ENCODE results near the gene VWA7.

DNA sequence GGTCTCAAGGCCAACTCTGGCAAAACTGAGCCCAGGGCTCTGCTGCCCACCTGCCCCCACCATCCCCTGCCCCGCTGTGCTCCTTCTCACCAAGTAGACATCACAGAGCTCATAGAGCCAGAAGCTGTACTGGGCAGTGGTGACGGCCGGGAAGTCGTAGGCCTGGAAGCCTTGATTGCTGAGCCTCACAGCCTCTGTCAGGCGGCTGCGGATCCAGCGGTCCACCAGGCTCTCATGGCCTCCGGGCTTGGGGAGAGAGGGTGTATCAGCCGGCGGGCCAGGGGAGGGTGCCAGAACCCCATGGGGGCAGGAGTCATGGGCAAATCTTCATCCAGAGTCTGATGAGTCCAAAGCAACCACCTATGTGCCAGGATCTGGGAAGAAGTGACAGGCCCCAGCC lies 2.8 kb upstream of the VWA7 start:
- TF ChIP-seq, protein P1, sequence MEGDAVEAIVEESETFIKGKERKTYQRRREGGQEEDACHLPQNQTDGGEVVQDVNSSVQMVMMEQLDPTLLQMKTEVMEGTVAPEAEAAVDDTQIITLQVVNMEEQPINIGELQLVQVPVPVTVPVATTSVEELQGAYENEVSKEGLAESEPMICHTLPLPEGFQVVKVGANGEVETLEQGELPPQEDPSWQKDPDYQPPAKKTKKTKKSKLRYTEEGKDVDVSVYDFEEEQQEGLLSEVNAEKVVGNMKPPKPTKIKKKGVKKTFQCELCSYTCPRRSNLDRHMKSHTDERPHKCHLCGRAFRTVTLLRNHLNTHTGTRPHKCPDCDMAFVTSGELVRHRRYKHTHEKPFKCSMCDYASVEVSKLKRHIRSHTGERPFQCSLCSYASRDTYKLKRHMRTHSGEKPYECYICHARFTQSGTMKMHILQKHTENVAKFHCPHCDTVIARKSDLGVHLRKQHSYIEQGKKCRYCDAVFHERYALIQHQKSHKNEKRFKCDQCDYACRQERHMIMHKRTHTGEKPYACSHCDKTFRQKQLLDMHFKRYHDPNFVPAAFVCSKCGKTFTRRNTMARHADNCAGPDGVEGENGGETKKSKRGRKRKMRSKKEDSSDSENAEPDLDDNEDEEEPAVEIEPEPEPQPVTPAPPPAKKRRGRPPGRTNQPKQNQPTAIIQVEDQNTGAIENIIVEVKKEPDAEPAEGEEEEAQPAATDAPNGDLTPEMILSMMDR (IDR thresholded peaks at IDR 0.05), result no peak
- TF ChIP-seq POLR2A (IDR thresholded peaks at IDR 0.05), result no peak

Measured in body of pancreas (tissue), 4 donors.